ENCODE measurements around the gene KCNQ1OT1. TPM values are rescaled to one million over a fixed set of nuclear protein-coding genes. Genes with fewer than 3 reads are reported as not detected.

The KCNQ1OT1 gene
- total RNA-seq (2022; extraction: Qiagen RNA extraction; ENCODE audit: low read depth): 0.04 to 0.07 TPM (median 0.06 TPM) in 5 replicates

DNA sequence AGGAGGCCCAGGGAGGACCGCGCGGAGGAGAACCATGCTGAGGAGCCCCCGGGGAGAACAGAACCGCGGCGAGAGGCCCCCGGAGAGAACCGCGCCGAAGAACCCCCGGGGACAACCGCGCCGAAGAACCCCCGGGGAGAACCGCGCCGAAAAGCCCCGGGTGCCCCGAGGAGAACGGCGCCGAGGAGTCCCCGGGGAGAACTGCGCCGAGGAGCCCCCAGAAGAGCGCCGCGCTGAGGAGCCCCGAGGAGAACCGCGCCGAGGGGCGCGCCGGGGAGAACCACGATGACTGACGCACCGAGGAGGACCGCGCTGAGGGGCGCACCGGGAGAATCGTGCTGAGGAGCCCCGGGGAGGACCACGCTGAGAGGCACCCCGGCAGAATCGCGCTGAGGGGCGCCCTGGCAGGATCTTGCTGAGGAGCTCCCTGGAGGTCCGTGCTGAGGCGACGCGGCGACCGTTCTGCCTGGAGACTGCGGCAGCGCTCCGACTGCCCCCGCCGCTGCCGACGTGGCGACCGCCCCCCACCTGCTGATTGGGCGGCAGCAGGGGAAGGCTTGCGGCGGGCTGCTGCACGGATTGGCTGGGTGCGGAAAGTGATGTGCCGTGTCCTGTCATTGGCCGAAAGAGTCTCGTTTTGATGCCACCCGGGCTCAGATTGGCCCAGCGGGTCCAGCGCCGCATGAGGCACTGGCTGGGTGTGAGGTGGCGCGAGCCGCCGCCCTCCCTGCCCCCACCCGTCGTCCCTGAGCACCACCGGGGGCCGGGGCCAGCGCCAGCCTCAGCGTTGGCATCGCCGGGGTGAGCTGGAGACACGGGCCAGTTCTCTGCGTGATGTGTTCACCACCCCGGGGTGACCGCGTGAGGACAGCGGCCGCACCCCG lies at the start of gene KCNQ1OT1:
Gene KCNQ1OT1, minus strand, starts transcription at position 464 of the 884 bp plus-strand sequence.

Other genes with a start within 250 kb of the KCNQ1OT1 start
- gene CDKN1C, start 185.8 kb upstream of the KCNQ1OT1 start, total RNA-seq (2022; extraction: Qiagen RNA extraction; ENCODE audit: low read depth): 2.0 to 3.7 TPM (median 2.6 TPM) in 5 replicates
- 67.6 to 139 TPM (median 116 TPM) in 5 replicates for gene PHLDA2, start 229.4 kb upstream of the KCNQ1OT1 start, total RNA-seq (2022; extraction: Qiagen RNA extraction; ENCODE audit: low read depth)

Data from A549 treated with ZK216348 at 1 μM for 4 hours (cell line).